Nephron (organoid): ENCODE data around the gene TIGD2.

Experiments
- H3K27ac Mint-ChIP-seq, 3 experiments: 2 replicates each; pipeline ENCODE4 v1.8.0; 2020; ENCODE audit warnings: mixed read lengths in 3 of 3, mild to moderate bottlenecking in 2 of 3, moderate library complexity in 1 of 3
- H3K27me3 Mint-ChIP-seq: 2 replicates; pipeline ENCODE4 v1.8.0; 2021; ENCODE audit warnings: low read depth, mild to moderate bottlenecking, moderate library complexity, mixed read lengths
- H3K36me3 Mint-ChIP-seq: 2 replicates; pipeline ENCODE4 v1.8.0; 2020; ENCODE audit warnings: low read depth, mixed read lengths
- H3K4me1 Mint-ChIP-seq: 2 replicates; pipeline ENCODE4 v1.8.0; 2020; ENCODE audit warnings: mixed read lengths
- H3K4me3 Mint-ChIP-seq, 3 experiments: 2 replicates each; pipeline ENCODE4 v1.8.0; 2020; ENCODE audit warnings: mild to moderate bottlenecking in 3 of 3, mixed read lengths in 3 of 3, moderate library complexity in 2 of 3
- H3K9me3 Mint-ChIP-seq: 2 replicates; pipeline ENCODE4 v1.8.0; 2020; ENCODE audit warnings: mixed read lengths
- CTCF ChIP-seq, 3 experiments: fragments of 200-600 bp; sonication (generic); IDR thresholded peaks; one replicate each; pipeline ENCODE4 v1.5.0; 2021; ENCODE audit warnings: antibody characterized with exemption in 3 of 3; ENCODE audit not compliant: unreplicated experiment in 3 of 3

The TIGD2 gene

GRCh38 chr4:89146196-89146595 lies 34.9 kb downstream of the TIGD2 start:
- TF ChIP-seq CTCF (IDR thresholded peaks at IDR 0.05; ENCODE audit: unreplicated experiment in 3 of 3), result no peak
- H3K27ac Mint-ChIP-seq, result no peak overlapping the region
- no peaks in the 10 kb centered on the region for H3K4me1 Mint-ChIP-seq
- H3K9me3 Mint-ChIP-seq, result no peaks in the 10 kb centered on the region
- H3K36me3 Mint-ChIP-seq, result no peaks in the 10 kb centered on the region
- no peak overlapping the region for H3K4me3 Mint-ChIP-seq
- H3K27me3 Mint-ChIP-seq, result no peaks in the 10 kb centered on the region

- Mint-ChIP-seq H3K4me1 (no peaks in the 10 kb centered on the region), H3K9me3 (peaks cover 3% of the 10 kb centered on the region), H3K36me3 (no peaks in the 10 kb centered on the region), H3K27ac (peak overlapping the region in 1 of 3 experiments; percentile 24), H3K4me3 (no peak overlapping the region), H3K27me3 (no peaks in the 10 kb centered on the region)
- no peak for TF ChIP-seq CTCF (IDR thresholded peaks at IDR 0.05; ENCODE audit: unreplicated experiment in 3 of 3)
These were observed 41.6 kb downstream of the TIGD2 start for GRCh38 chr4:89152972-89153371.

- Mint-ChIP-seq H3K36me3 (no peaks in the 10 kb centered on the region), H3K4me3 (no peak overlapping the region), H3K4me1 (no peaks in the 10 kb centered on the region), H3K27me3 (no peaks in the 10 kb centered on the region), H3K27ac (no peak overlapping the region), H3K9me3 (peaks cover 3% of the 10 kb centered on the region)
- TF ChIP-seq CTCF (IDR thresholded peaks at IDR 0.05; ENCODE audit: unreplicated experiment in 3 of 3), result no peak
These were observed 45.0 kb downstream of the TIGD2 start for GRCh38 chr4:89156174-89156914.

- TF ChIP-seq CTCF (IDR thresholded peaks at IDR 0.05; ENCODE audit: unreplicated experiment in 3 of 3), result no peak
- Mint-ChIP-seq H3K36me3 (no peaks in the 10 kb centered on the region), H3K9me3 (no peaks in the 10 kb centered on the region), H3K4me1 (no peaks in the 10 kb centered on the region), H3K27ac (no peak overlapping the region), H3K27me3 (no peaks in the 10 kb centered on the region), H3K4me3 (no peak overlapping the region)
These were observed 46.2 kb downstream of the TIGD2 start for GRCh38 chr4:89157488-89158024.

- Mint-ChIP-seq H3K4me1 (no peaks in the 10 kb centered on the region), H3K36me3 (no peaks in the 10 kb centered on the region), H3K27ac (no peak overlapping the region), H3K27me3 (no peaks in the 10 kb centered on the region), H3K9me3 (no peaks in the 10 kb centered on the region), H3K4me3 (no peak overlapping the region)
- peak; percentile 73 to 86 (median 76) for TF ChIP-seq CTCF (IDR thresholded peaks at IDR 0.05; ENCODE audit: unreplicated experiment in 3 of 3)
These were observed 47.7 kb downstream of the TIGD2 start for GRCh38 chr4:89158884-89159503.
